Frontal cortex (tissue), 4 donors: ENCODE results near the gene INTS1. TPM values are rescaled to one million over a fixed set of nuclear protein-coding genes. Genes with fewer than 3 reads are reported as not detected.

ENCODE experiments used
- DNase-seq, 2 donors: peaks; one replicate each; pipeline ENCODE4 v3.0.0; 2012; ENCODE audit warnings: low spot score in 2 of 2
- FAIRE-seq: peaks from 2 replicates; lab custom pipeline; 2012; peaks lifted over from hg19 to GRCh38; lab: Jason Lieb, UNC
- total RNA-seq: library from RNA; depleted of rRNA; stranded (reverse); fragments of >200 nt; gene quantifications from one replicate; pipeline ENCODE4 v1.2.3, GENCODE V29; 2014
- donor health status: control.
- donor health status: control.
- donor health status: control.

The INTS1 gene
- total RNA-seq, 1 donor from 2014 or later, result 23.6 TPM

DNA sequence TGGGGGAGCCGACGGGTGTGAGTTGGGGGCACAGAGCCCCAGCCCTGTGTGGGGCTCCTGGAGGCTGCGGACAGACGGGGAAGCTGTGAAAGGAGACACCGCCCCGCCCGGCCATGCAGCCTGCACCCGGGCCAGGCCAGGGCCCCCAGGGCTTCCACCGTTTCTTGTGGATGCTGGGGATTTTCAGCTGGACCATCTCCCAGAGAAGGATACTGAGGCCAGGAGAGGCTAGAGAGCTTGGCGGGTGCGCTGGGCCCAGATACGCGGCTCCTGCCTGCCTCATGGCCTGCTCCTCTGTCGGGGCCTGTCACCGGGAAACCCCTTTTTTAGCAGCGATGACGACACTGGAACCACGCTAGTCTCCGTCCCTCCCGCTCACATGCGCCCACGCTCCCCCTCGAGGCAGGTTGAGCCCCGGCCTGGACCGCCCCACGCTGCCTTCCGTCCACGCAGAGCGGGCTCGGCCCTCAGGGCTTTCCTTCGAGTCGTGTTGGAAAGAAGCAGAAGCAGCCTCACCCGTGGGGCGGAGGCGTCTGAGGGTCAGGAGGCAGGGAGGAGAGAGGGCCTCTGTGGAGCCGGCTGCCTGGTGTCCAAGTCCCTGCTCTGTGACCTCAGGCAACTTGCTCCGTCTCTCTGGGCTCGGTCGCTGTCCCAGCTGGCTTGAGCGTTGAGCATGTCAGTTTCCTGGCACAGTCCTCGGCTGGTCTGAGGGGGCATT lies 40.1 kb upstream of the INTS1 start:
- no peak for DNase-seq
- no peak for FAIRE-seq

- FAIRE-seq, result no peak
- DNase-seq, result no peak
Observed at GRCh38 chr7:1543826-1544177, 39.6 kb upstream of the INTS1 start.

- FAIRE-seq (no peak), DNase-seq (no peak)
Observed at GRCh38 chr7:1542841-1543747, 38.9 kb upstream of the INTS1 start.

DNA sequence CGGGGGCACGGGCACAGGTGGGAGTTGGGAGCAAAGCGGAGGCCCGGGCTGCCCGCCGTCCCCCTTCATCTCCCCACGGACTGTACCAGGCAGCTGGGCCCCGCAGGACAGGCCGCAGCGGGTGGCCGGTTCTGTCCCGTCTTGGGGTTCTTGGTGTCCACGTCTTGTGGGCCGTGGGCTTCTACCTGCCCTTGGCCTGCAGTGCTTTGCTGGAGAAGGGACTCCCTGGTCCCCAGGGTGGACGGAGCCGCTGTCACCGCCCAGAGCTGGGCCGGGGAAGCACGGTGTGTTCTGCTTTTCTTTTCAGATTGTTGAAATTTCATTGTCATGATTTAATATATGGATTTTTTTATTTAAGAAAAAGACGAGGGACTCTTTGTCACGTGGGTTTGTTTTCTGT lies 38.1 kb upstream of the INTS1 start:
- DNase-seq, result no peak
- no peak for FAIRE-seq

- FAIRE-seq (no peak), DNase-seq (no peak)
Observed at GRCh38 chr7:1541431-1542162, 37.4 kb upstream of the INTS1 start.

DNA sequence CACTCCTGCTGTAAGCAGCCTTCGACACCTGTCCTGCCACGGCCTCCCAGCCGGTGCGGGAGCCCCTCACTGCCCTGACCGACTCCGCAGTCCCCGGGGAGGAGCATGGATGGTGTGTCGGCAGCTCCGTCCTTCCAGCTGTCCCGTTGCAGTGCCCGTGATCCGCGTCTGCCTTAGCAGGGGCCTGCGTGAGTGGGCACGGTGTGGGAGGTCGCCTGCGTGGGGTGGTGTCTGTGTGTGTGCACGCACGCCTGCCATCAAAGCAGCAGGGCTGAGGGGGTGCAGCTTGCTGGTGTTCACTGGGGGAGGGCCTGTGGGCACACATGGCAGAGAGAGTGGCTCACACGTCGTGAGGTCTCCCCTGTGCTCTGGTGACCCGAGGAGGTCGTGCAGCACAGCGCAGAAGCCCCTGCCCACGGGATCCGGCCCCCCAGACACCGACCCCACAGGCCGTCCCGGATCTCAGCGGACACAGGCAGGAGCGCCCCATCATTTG lies 36.6 kb upstream of the INTS1 start:
- no peak for DNase-seq
- no peak for FAIRE-seq

DNA sequence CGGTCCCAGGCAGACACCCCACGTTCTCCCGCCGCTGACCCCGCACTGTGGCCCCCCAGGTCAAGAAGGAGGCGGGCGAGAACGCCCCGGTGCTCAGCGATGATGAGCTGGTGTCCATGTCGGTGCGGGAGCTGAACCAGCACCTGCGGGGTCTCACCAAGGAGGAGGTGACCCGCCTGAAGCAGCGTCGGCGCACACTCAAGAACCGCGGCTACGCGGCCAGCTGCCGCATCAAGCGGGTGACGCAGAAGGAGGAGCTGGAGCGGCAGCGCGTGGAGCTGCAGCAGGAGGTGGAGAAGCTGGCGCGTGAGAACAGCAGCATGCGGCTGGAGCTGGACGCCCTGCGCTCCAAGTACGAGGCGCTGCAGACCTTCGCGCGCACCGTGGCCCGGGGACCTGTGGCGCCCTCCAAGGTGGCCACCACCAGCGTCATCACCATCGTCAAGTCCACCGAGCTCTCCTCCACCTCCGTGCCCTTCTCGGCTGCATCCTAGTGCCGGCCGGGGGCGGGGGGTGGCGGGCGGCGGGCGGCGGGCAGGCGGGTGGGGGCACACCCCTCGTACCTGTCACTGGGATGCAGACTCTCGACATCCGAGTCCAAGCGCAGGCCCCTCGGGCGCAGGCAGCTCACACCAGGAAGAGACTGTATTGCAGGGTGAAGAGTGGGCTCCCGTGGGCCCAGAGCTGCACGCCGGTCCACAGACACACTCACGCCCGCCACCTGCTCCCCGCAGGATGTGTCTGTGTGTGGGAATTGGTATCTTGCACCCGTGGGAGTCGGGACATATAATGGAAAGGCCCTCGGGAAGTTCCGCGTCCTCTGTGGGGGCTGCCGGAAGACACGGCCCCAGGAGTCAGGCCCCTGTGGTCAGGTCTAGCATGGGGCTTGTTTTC lies 35.9 kb upstream of the INTS1 start:
- FAIRE-seq, result no peak

GRCh38 chr7:1539181-1539881 lies 35.1 kb upstream of the INTS1 start:
- no peak for FAIRE-seq
- DNase-seq, result no peak

More for the DNA sequence above, 35.9 kb upstream of the INTS1 start:
- no peak for DNase-seq

GRCh38 chr7:1538544-1539180 lies 34.5 kb upstream of the INTS1 start:
- DNase-seq (no peak), FAIRE-seq (no peak)

DNA sequence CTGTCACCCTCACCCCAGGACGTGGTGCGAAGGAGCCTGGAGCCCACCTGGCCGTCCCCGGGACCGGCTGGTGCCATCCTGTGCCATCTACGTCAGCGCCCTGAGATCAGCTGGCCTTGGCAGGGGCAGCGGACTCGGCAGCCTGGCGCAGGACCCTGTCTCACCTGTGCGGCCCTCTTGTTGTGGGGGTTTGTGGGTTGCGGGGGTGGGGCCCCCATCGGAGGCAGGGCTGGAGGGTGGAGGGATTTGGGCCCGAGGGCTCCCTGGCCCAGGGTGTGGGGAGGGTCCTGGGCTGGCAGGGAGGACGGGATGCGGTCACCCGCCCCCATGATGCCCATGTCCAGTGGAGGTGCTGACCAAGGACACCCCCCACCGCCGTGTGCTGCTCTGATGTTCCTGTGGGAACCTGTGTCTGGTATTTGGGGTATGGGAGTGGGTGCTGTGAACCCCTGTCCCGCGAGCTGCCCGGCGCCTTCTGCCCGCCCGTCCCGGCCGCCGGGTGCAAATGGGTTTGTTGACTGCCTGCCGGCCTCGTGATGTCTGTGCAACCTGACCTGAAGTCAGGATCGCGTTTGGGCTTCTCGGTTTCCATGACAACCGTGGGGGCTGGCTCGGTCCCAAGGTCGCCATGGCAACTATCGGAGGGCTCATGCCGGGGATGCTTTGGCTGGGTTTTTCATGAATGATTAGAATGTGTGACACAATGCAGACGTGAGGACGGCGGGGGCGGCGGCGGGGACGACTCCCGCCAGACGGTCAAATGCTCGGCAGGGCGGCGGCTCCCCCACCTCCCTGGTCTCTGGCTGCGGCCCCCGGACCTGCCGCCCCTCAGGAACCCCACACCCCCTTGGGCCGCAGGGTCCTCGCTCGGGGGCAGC lies 33.6 kb upstream of the INTS1 start:
- DNase-seq, result peak; percentile 80 to 88
- no peak for FAIRE-seq

DNA sequence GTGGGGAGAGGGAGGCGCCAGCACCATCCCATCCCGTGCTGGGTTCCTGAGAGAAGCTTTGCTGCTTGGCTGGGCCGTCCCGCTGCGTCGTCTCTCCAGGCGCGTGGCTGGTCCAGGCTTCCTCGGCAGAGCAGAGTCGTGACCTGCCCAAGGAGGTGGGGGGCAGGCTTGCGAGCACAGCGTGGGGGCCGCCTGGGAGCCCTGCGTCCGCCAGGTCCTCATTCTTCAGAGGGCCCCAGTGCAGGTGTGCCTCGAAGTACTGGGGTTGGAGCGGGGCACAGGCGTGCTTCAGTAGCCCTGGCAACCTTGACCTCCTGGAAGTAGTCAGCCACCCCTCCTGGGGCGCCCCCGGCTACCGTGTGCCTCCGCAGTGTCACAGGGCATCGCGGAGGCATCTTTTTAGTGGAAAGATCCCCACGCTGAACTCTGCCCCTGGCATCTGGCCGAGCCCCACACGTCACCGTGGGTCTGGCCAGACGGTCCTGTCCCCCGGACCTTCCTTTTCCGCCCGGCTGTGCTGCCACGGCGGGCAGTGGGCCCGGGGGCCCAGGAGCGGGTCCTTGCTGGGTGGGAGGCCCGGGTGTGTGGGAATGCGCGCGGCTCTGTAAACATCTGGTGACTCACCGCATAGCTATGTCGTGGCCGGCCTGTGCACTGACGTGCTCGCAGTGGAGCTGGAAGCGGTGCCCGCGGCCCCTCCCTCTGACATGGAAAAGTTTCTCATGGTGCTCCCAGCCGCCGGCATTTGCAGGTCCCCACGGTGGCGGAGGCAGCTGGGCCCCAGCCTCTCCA lies 32.8 kb upstream of the INTS1 start:
- DNase-seq (peak; percentile 80 to 87), FAIRE-seq (no peak)

DNA sequence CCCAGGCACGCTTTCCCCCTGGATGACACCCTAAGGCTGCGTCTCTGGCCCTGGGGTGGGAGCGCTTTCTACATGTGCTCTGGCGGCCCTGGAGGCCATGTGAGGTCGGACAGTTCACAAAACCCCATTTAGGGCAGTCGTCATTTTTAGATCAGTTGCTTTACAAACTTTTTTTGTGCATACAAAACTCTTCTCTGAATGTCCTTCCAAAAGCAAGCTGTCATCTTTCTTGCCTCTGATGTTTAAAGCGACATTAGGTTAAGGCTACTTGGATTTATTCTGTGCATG lies 32.2 kb upstream of the INTS1 start:
- DNase-seq (no peak), FAIRE-seq (no peak)

DNA sequence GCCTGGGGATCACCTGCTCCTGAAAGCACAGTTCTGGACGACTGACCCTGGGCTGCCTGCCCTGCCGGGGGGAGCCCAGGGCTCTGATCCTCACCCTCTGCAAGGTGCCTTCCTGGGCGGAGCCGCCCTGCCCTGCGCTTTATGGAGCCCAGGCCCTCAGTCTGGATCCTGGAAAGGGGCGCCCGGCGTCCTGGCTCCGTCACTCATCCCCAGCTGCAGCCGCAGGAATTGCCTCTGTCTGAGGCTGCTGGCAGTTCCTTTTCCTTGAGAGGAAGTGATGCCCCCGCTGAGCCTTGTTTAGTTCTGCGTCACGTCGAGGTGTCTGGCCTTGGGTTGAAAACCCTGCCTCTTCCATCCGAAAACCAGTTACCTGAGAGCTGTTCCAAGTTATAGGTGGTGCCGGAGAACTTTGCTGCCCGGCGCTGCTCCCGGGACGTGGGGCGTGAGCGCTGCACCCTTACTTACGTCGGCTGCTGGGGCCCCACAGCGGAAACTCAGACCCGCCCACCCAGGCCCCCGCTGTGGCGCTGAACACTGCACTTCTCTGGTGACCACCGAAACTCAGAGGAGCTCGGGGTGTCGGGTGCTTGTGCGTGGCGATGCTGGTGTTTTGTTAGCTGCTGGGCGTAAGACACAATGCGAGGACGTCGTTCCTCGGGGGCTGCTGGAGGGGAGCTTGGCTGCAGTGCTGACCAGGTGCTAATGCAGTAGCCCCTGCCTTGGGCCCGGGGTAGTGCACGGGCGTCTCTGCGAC lies 31.7 kb upstream of the INTS1 start:
- DNase-seq, result no peak
- no peak for FAIRE-seq

DNA sequence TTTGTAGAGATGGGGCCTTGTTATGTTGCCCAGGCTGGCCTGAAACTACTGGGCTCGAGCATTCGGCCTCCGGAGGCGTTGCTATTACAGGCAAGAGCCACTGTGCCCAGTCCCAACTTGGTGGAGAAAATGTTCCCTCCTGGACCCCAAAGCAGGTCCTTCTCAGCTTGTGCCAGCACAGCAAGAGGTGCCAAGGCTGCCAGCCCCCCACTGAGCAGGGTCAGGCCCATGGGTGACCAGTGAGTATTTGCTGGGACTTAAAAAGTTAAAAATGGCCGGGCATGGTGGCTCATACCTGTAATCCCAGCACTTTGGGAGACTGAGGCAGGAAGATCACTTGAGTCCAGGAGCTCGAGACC lies 30.9 kb upstream of the INTS1 start:
- FAIRE-seq (no peak), DNase-seq (no peak)

DNA sequence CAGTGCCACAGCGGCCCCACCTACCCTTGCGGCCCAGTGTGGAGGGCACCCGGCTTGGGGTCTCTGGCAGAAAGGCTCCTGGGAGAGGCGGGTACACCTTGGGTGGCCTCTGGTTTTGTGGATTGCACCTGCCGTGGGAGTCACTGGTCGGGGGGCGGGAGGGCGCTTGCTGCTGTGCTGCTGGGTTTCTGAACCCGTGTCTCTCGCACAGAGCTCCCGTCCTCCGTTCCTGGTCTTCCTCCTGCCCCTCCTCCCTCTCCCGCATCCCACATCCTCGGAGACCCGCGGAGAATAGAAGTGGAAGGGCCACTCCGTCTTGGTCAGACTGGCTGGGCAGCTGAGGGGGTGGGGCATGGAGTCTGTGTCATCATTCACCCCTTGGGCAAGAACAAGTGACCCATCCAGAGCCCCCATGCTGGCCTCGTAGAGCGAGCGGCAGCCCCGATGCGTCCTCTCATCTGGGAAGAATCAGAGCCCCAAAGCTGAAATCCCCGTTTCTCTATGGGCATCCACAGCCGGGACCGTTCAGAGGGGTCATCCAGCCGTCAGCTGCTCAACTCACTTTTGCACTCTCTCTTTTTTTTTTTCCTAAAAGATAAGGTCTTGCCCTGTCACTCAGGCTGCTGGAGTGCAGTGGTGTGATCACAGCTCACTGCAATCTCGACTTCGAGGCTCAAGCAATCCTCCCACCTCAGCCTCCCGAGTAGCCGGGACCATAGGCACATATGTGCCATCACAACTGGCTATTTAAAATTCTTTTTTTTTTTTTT lies 30.3 kb upstream of the INTS1 start:
- FAIRE-seq (no peak), DNase-seq (no peak)
